Colon (tissue), 2 donors: ENCODE measurements around the gene OGDH.
"Not testable (repeated sequence)": the region's sequence is repeated elsewhere in the genome, so short reads cannot be mapped to it uniquely, and the experiment has no call there.

Source experiments
- FAIRE-seq: peaks from 2 replicates; lab custom pipeline; 2012; peaks lifted over from hg19 to GRCh38; lab: Jason Lieb, UNC
- donor health status: control.
- donor health status: control.

The OGDH gene

DNA sequence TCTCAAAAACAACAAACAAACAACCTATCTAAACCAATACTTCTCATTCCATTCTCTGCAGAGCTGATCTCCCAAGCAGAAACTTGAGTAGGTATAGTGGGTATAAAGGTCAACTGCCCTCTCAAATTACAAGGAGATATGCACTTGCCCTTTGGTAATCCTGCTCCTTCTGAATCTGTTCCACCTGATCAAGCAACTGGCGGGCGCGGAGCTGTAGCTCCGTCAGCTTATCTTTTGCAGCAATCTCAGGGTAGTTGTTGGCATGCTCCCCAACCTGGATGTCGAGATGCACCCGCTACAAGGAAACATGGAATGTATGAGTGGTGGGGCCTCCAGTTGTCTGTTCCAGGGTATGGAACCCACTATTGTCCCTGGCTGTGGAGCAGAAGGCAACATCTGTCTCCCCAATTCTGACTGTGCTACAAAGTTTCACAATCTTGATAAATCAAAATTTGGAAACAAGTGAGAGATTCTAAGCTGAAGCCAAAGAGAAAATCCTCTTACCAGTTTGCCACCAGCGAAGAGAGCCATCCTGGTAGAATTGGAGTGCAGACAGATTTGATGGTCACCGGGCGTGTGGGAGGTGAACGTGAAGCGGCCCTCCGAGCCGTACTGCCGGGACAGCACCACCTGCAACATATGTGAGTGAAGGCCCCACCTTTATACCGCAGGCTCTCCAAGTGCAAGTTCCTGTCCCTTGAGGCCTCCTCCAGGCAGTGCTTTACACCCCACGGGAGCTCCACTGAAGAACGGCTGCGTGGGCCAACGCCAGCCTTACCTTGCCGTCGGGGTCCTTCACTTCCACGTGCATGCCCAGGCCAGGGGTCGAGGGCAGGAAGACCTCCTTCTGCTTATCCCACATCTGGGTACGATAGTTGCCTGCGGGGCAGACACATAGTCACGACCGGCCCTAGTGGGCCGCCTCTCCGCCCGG, 25.2 kb upstream of the OGDH start:
- FAIRE-seq, result no peak

DNA sequence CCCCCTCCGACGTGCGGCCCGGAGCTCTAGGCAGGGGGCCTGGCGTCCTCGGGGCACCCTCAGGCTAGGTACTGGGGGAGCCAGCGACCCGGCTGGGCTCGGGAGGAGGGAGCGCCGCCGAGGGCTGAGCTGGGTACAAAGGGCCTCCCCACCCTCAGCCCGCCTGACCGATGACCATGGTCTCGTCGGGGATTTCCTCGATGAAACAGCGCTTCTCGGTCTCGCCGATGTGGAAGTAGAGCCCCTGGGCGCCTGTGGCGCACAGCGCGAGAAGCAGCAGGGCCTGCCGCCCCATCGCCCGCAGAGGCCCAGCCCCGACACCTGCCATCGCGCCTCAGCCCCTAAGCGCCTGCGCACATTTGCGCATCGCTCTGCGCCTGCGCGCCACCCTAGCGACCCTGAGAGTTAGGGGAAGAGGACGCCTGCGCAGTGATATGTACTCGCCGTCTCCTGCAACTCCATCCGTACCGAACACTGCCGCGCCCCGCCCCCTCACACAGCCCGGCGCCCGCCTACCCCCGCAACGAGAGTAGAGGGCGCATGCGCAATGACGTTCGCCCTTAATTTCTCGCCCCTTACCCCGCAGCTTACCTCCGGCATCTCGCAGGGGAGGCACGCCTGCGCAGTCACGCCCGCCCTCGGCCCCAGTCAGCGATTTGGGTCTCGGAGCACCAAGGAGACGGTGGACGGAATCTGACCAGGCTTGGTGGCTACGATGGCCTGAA, 24.4 kb upstream of the OGDH start, which contains the start of gene TMED4:
TMED4 (minus strand) TSS at position 353 of the 725 bp plus-strand sequence; CDS start at position 328, 25 bp downstream.
- no peak for FAIRE-seq

DNA sequence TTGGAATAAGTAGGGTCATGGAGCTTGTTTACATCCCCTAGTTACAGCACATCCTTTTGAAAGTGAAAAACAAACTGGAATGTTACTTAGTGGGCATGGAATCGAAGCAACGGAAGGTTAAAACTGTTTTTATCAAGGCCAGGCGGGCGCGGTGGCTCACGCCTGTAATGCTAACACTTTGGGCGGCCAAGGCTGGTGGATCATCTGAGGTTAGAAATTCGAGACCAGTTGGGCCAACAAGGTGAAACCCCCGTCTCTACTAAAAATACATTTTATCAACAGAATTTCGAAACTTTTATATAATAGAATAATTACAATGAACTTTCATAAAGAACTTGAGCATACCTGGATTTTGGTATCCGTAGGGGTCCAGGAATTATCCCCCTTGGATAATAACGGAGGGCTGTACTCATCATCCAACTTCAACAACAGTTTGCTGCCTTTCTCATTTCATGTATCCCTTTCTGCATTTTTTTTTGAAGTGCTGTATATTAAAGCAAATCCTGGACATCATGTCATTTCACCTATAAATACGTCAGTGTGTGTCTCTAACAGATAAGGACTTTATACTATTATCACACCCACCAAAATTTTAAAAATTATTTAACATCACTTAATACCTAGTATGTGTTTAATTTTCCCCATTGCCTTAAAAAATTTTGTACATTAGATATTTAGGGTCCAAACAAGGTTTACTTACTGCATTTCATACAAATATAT, 23.1 kb upstream of the OGDH start:
- no peak for FAIRE-seq

DNA sequence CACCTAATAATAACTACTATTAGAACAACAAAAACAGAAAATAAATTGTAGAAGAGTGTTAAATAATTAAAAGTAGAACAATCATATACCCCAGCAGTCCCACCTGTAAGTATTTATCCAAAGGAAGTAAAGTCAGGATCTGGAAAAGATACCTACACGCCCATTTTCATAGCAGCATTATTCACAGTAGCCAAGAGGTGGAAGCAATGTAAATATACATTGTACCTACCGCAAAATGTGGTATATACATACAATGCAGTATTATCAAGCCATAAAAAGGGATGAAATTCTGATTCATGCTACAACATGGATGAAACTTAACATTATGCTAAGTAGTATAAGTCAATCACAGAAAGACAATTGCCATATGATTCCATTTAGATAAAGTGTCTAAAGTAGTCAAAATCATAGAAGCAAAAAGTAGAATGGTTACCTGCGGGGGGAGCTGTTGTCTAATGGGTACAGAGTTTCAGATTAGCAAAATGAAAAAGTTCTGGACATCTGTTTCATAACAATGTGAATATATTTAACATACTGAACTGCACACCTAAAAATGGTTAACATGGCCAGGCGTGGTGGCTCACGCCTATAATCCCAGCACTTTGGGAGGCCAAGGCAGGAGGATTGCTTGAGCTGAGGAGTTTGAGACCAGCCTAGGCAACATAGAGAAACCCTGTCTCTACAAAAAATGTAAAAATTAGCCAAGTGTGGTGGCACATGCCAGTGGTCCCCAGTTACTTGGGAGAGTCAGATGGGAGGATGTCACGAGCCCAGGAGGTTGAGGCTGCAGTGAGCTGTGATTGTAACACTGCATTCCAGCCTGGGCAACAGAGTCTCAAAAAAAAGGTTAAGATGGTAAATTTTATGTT, 18.4 kb upstream of the OGDH start:
- no peak for FAIRE-seq

DNA sequence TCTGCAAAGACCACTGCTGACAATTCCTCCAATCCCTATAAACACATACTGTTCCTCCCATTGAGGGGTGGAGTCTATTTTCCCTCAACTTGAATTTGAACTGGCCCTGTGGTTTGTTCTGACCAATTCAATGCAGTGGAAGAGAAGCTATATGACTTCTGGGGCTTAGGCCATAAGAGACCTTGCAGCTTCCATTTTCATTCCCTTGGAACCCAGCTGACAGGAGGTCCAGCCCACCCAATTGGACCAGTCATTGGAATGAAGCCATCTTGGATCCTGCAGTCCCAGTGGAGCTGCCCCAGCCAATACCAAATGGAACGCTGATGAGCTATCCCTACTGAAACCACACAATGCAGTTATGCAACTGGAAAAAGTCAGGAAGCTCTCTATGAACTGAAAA, 15.5 kb upstream of the OGDH start:
- no peak for FAIRE-seq

DNA sequence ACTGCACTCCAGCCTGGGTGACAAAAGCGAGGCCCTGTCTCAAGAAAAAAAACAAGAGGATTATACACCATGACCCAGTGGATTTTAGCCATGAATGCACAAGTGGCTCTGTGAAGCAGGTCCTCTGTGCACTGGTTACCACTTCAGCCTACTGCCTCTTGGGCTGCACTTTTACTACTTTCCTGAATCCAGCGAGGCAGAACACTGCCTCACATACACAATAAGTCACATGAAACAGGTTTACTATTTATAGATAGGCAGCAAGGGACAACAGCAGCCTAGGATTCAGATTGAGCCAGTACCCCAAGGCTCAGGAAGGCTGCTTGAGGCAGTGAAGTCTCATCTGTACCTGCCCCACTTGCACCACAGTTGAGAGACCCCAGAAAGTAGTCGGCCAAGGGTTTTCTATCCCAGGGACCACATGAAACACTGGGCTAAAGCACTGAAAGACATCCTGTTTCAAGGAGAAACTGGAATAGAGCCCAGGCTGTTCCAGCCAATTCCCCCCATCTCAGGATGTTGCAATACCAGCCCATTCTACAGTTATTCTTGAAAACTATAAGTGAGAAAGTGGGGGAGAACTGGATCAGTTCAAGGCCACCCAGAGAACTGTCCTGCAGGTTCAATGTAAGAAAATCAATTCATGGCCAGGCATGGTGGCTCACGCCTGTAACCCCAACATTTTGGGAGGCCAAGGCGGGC, 10.3 kb upstream of the OGDH start:
- FAIRE-seq, result no peak

DNA sequence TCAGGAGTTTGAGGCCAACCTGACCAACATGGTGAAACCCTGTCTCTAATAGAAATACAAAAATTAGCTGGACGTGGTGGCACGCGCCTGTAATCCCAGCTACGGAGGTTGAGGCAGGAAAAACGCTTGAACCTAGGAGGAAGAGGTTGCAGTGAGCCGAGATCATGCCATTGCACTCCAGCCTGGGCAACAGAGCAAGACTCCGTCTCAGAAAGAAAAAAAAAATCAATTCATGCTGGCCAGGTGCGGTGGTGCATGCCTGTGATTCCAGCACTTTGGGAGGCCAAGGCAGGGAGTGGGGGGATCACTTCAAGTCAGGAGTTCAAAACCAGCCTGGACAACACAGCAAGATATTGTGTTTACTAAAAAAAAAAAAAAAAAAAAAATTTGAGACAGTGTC, 9.2 kb upstream of the OGDH start:
- not testable (repeated sequence) for FAIRE-seq

DNA sequence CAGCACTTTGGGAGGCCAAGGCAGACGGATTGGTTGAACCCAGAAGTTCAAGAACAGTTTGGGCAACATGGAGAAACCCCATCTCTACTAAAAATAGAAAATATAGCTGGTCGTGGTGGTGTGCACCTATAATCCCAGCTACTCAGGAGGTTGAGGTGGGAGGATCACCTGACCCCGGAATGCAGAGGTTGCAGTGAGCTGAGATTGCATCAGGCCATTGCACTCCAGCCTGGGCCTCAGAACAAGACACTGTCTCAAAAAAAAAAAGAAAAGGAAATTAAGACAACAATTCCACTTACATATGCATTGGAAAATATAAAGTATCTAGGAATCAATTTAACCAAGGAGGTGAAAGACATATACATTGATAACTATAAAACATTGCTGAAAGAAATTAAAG, 7.2 kb upstream of the OGDH start:
- no peak for FAIRE-seq

DNA sequence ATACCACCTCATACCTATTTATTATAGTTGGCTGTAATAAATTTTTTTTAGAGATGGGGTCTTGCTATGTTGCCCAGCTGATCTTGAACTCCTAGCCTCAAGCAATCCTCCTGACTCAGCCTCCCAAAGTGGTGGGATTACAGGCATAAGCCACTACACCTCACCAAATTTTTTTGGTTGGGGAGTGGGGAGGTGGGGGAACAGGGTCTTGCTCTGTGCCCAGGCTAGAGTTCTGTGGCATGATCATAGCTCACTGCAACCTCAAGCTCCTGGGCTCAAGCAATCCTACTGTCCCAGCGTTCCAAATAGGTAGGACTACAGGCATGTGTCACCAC, 3.9 kb upstream of the OGDH start:
- FAIRE-seq, result no peak

DNA sequence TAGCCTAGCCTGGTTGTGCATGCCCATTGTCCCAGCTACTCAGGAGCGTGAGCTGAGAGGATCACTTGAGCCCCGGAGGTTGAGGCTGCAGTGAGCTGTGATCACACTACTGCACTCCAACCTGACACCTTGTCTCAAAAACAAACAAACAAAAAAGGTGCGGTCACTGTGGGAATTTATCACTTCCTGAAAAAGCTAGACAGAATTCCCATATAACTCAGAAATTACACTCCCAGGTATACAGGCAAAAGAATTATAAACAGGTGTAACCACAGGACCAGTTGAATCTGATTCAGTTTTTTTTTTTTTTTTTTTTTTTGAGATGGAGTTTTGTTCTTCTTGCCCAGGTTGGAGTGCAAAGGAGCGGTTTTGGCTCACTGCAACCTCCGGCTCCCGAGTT, 3.2 kb upstream of the OGDH start:
- FAIRE-seq, result no peak

DNA sequence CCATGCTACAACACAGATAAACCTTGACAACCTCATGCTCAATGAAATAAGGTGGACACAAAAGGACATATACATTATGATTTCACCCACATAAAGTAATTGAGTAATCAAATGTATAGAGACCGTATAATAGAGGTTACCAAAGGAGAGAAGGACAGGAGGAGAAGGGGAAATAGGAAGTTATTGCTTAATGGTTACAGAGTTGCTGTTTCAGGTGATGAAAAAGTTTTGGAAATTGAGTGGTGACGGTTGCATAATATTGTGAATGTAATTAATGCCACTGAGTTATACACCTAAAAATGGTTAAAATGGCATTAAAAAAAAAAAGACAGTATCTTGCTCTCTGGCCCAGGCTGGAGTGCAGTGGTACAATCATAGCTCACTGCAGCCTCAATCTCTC, 1.5 kb upstream of the OGDH start:
- FAIRE-seq, result no peak

DNA sequence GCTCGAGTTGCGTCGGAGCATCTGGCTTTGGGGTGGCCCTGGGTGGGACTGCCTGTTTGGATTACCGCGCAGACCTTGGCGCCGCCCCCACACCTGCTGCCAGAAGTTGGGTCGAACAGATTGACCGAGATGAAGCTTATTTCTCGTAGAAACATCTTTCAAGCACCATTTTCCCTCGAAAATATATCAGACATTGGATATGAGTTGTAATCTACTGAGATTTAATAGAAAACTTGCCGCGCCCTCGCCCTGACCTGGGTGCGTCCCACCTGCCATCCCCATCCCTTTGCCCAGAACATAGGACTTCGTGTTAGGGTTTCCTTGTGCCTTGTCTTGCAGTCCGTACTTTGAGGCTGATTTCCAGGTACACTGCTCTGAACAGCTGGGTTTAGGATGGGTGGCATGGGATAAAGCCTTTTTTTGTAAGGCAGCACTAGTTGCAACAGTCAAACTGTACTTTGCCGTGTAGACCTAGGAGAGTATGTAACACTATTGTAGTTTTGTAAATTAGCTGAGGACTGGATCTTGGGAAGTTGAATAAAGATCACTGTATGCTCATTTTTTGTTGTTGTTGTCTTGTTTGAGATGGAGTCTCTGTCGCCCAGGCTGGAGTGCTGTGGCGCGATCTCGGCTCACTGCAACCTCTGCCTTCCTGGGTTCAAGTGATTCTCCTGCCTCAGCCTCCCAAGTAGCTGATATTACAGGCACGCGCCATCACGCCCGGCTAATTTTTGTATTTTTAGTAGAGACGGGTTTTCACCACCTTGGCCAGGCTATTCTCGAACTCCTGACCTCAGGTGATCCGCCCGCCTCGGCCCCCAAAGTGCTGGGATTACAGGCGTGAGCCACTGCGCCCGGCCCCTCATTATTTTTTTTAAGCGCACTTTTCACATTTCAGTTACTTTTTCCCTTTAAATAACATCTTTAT, 978 bp downstream of the OGDH start:
- FAIRE-seq, result no peak

DNA sequence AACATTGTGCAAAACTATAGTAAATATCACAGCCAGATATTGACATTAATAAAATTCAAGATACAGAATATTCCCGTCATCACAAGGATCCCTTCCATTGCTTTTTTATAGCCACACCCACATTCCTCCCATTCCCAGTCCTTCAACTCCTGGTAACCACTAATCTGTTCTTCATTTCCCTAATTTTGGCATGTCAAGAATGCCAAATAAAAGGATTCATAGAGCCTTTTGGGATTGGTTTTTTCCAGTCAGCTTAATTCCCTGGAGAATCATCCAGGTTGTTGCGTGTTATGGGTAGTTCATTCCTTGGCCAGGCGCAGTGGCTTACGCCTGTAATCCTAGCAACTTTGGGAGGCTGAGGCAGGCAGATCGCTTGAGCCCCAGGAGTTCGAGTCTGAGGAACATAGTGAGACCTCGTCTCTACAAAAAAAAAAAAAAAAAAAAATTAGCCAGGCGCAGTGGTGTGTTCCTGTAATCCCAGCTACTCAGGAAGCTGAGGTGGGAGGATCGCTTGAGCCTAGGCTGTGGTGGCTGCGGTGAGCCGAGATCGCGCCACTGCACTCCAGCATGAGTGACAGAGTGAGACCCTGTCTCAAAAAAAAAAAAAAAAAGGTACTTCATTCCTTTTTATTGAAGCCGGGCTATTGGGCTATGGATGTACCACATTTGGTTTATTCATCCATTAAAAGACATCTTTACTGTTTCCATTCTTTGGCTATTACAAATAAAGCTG, 2.7 kb downstream of the OGDH start:
- no peak for FAIRE-seq

DNA sequence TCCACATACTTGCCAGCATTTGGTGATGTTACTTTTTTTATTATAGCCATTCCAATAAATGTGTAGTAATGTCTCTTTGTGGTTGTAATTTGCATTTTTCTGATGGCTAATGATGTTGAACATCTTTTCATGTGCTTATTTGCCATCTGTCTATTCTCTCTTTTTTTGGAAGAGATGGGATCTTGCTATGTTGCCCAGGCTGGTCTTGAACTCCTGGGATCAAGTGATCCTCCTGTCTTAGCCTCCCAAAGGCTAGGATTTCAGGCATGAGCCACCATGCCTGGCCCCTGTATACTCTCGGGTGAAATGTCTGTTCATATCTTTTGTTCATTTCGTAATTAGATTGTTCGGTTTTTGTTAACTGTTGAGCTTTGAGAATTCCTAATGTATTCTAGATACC, 3.4 kb downstream of the OGDH start:
- no peak for FAIRE-seq

DNA sequence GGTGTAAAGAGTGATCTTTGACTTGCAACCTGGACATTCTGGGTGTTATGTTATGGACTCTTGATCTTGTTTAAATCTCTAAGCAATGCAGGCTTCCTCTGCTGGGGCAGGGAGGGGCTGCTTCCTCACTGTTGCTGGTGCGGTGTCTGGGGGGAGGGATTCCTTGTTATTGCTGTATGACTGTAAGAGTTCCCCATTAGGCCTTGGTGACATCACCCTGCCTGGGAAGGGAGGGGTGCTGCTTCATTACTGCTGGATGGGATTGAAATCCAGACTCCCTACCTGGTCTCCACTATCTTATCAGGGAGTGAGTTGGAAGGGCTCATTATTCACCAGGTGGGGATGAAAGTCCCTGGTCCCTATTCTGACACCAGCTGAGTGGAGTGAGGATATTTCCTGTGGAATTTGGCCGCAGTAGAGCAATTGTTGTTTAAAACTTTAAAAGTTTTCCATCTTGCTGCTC, 8.8 kb downstream of the OGDH start:
- FAIRE-seq, result no peak

DNA sequence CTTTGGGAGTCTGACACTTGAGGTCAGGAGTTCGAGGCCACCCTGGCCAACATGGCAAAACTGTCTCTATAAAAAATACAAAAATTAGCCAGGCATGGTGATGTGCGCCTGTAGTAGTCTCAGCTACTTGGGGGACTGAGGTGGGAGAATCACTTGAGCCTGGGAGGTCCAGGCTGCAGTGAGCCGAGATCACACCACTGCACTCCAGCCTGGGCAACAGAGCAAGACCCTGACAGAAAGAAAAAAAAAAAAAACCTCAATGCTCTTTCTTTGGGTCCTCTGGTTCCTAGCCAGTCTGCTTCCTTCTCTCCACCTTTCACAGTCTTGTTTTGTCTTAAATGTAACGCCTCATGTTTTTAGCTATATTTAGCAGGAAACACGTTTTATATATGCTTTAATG, 9.4 kb downstream of the OGDH start:
- no peak for FAIRE-seq

DNA sequence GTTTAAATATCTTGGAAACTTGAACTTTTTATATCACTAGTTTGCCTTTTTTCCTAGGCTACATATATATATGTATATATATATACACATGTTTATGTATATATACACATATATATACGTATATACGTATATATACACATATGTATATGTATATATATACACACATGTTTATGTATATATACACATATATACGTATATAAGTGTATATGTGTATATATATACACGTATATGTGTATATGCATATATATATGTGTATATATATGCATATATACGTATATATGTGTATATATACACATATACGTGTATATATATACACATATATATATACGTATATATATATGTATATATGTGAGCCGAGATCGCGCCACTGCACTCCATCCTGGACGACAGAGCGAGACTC, 10.1 kb downstream of the OGDH start:
- FAIRE-seq, result no peak

DNA sequence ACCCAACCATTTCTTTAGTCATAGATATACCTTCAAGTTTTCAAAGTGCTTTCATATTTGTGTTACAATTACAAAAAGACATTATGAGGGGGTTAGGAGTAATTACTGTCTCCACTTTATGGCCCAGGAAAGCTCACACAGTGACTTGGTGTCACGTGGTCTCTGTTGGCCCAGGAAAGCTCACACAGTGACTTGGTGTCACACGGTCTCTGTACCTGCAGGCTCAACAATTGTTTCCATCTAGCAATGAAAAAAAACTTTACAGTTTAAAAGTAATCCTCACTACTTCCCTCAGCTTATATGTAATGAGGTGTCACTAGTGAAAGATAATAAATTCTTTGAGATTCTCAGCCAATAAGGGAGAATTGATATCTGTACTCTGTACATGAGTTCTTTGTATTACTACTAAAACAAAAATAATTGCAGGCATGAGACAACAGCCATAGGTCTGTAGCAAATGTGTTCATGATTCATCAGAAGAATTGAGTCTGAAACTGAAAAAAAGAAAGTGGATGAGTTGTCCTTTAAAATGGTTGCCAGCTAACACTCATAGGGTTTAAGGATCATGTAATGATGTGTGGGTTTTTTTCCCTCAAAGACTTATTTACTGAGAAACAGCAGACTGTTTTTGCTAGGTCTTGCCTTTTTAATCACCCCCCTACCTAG, 10.9 kb downstream of the OGDH start:
- FAIRE-seq, result no peak

DNA sequence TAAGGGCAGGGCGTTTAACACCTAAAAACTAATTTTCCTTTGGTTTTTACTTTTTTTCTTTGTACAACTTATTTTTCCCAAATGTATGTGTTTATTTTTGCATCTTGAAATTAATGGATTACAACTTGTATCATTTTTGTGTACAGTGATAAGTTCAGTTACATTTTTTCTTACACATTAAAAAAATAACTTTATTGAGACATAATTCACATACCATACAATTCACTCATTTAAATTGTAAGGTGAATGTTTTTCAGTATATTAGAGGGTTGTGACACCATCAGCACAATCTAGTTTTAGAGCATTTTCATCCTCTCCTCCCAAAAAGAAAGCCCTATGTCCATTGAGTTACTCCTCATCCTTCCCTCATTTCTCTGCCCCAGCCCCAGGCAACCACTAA, 11.6 kb downstream of the OGDH start:
- no peak for FAIRE-seq
